Activated CD8-positive, alpha-beta memory T cell treated with anti-CD3 and anti-CD28 coated beads for 24 hours (primary cell): Measurements from ENCODE around the gene MS4A18.
A peak's percentile ranks its signal among the peaks of the same experiment; 100 is the strongest.

ENCODE experiments used
- DNase-seq: peaks from one replicate; pipeline ENCODE4 v3.0.0-alpha.2; 2020

Gene MS4A18

DNA sequence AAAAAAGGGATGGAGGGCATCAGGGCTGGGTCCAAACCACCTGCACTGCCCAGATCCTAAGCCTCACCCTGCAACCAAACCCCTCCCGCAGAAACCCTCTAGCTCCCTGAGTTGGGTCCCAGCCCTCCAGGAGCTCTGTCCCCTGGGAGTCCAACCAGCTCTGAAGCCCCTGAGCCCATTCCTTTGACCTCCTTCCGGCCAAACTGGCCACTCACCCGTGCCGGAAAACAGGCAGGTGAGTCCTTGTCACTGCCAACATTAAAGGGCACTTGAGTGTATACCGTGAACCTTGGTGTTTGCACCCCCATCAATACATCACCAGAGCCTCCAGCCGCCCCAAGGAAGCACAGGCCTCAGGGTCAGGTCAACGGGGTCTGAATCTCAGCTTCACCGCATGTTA is 43.7 kb downstream of the MS4A18 start:
- DNase-seq = no peak

DNA sequence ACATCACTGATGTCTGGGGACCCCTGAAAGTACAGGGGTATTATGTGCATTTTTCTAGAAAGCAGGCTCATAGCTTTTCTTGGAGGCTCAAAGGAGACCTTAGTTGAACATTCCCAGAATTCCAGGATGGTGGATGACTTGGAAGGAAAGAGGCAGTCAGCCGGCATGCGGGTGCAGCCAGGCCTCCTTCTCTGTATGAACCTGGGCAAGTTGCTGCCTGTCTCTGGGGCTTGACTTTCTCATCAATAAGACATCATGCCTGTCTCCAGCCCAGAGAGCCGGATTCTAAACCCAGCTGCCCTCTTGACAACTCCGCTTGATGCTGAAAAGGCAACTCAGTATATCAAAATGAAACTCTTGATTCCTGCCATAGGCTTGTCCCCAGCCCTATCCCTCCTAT is 44.8 kb downstream of the MS4A18 start:
- DNase-seq = no peak

DNA sequence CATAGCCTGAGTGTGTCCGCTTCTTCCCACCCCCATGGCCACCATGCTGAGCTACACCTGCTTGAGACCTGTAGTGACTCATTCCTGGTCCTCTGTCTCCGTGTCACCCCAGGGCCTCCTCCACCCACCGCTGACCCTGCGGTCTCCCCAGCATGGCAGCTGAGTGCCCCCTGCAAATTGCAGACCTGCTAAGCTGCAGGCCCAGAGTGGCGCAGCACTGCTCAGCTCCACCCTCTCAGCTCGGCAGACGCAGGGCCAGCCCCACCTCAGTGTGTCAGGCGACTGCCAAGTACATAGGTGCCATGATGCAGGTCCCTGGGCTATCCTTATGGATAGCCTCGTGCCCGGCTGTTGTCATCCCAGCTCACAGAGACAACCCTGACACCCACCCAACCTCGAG is 45.3 kb downstream of the MS4A18 start:
- DNase-seq = no peak

DNA sequence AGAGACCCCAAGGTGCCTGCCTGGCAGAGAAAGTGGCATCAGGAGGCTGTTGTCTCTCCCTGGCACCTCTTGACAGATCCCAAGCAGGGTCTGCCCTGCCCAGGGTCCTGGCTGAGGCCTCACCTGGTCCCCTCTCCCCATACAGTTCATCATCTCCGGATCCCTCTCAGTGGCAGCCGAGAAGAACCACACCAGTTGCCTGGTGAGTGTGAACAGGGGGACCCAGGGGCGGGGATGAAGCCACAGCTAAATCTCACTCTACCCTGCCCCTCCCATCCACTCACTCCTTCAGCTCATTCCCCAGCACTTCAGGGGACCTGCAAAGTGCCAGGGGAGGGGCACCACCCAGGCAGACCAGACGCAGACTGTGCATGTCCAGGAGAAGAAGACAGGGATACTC is 46.6 kb downstream of the MS4A18 start:
- DNase-seq = no peak

DNA sequence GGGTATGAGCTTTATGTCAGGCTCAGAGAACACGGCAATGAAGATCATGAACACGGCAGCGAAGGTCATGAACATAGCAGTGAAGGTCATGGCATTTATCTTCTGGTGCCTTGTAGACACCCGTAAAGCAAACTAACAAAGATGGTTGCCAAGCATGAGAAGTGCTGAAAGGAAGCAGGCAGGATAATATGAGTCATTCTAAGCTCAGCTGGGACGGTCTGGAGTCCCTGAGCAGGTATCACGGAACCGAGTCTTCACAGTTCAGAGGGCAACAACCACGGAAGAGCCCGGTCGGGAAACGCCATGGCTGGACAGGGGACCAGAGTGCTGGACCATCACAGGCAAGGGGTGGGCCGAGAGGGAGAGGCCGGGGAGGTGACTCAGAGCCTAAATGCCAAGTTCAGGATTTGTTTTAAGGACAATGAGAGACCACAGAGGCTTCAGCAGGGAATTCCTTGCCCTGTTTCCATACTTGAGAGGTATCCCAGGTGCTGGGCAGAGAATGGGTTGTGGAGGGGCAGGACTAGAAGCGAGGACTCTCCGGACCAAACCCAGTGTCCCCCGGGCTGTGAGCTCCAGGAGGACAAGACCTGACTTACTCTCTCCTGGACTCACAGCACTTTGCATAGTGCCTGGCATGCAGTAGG is 47.5 kb downstream of the MS4A18 start:
- no peak for DNase-seq

DNA sequence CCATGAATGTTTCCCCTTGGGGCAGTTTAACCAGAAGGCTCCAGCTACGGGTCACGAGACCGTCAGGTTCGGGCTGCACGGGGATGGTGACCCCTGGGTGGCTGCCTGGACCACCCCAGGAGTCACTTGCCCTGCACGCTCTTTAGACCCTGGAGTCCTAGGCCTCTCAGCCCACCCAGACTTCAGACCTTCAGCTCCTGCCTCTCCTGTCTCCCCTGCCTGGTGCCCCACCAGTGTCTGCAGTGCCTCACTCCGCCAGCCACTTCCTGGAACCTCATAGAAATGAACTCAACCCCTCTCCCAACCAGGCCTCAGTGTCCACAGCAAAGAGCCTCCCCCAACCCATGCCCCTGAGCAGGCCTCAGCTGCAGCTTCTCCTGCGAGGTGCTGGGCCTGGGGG is 48.1 kb downstream of the MS4A18 start:
- no peak for DNase-seq

DNA sequence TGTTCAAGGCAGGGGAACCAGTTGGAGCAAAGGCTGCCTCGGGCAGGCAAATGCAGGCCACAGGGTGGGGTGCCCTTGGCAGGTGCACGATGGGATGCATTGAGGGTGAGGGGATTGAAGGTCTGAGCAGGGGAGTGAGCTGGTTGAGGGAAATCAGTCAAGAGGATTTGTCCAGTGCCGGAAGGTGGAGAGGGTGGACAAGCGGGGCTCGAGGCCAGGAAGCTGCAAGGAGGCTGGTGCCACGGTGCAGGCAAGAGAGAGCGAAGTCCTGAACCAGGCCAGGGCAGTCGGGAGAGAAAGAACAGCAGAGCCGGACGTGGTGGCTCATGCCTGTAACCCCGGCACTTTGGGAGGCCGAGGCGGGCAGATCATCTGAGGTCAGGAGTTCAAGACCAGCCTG is 50.2 kb downstream of the MS4A18 start:
- DNase-seq = no peak

DNA sequence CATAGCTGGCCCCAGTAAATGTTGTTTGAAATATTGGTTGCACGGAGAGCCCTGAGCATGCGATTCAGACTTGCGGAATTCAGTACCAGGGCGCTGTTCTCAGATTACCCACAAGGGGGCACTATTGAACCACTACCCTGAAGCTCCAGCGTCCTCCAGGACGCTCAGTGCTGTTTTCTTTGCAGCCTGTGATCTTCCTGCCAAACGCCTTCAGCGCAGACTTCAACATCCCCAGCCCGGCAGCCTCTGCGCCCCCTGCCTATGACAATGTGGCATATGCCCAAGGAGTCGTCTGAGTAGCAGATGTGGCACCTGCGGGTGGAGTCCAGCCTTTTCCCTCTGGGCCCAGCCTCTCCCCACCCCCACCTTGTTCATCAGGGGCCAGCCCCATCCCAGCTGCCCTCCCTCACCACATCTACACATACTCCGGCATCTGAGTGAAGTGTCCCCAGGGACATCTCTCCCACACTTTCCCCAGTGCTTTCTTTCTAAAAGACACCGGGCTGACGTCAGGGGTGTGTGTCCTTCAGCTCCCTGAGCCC is 51.0 kb downstream of the MS4A18 start:
- DNase-seq = peak; percentile 90

GRCh38 chr11:60776167-60776566 is 51.6 kb downstream of the MS4A18 start:
- DNase-seq = no peak

DNA sequence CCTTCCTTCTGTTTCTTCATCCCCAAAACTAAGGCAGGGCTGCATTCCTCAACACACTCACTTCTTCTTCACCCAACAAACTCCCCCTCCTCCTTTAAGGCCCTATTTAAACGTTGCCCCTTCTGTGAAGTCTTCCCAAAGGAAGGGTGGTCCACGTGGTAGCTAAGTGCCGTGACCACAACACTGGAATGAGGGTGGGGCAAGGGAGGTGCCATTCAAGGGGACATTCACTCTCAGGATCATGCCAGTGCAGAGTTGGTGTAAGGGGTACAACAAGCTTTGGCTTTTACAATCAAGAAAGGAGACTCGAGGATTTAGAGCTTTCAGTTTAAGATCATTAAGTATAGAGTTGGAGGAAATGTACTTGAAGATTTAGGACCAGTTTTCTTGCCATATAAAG is 52.6 kb downstream of the MS4A18 start:
- no peak for DNase-seq

DNA sequence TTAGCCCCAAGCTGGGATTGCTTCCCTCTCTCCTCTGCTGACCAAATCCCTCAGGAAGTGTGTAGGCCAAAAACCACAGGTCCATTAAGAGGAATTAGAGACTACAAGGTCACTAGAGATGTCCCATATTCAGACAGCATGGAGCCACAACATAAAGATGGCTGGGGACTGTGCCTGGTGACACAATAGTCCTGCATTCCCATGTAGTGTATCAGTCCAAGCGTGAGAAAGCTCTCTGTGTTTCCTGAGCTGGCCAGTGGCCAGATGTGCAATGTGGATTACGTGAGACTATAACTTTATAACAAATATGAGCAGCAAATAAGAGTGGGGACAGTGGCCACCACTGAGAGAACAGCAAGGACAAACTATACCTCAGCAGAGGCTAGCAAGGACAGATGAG is 53.1 kb downstream of the MS4A18 start:
- DNase-seq = no peak

- DNase-seq = no peak
Observed at GRCh38 chr11:60780065-60780464, 55.5 kb downstream of the MS4A18 start.

DNA sequence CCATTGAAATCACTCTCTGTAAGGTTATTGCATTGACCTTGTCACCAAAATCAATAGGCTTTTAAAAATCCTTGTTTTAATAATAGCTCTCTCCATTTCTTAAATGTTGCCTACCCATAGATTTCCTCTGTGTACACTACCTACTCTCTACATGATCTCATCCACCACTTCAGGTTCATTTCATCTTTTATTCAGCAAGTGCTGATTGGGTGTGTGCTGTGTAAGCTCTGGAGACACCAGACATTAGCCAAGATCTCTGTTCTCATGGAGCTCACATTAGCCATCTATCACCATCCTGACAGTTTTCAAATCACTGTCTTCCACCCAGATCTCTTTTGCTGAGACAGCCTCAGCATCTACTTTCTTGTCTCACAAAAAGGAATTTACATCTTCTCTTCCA is 56.3 kb downstream of the MS4A18 start:
- DNase-seq = no peak

- DNase-seq = no peak
Observed at GRCh38 chr11:60781286-60781980, 56.9 kb downstream of the MS4A18 start.

DNA sequence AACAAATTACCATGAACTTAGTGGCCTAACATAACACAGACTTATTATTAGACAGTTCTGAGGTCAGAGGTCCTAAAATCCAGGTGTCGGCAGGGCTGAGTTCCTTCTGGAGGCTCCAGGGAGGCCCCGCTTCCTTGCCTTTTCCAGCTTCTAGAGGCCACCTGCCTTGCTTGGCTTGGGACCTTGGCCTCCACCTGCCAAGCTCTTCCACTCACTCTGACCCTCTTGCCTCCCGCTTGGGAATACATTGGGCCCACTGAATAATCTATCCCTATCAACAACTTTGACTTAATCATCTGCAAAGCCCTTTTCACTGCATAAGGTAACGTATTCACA is 57.4 kb downstream of the MS4A18 start:
- no peak for DNase-seq

DNA sequence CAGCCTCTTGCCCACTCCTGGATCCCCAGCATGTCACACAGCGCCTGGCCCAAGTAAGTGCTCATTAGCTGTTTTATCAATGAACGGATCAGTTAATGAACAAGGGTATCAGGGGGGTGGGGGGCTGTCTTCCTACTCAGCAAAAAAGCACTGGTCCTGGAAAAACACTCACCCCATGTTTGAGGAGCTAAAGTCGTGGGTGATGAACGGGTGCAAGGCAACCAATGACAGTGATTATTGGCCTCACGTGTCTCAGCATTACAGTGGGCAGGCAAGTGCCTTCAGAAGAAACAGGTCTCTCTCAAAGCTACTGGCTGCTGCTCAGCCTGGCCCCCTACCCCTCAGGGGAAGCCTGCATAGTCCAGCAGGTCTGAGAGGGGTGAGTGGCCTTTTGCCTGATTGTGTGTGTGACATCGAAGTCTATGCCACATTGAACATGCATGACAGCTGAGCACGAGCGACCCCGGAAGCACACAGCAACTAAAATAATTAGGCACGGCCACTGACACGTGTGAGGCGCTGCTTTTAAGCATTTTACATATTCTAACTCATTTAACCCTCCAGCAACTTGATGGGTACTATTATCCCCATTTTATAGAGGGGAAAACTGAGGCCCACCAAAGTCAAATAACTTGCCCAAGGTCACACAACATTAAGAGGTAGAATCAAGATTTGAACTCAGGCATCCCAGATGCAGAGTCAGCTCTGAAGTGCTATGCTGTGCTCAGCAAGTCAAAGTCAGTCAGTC is 58.0 kb downstream of the MS4A18 start:
- no peak for DNase-seq

- no peak for DNase-seq
Observed at GRCh38 chr11:60783141-60783484, 58.6 kb downstream of the MS4A18 start.

- no peak for DNase-seq
Observed at GRCh38 chr11:60783911-60784310, 59.4 kb downstream of the MS4A18 start.

DNA sequence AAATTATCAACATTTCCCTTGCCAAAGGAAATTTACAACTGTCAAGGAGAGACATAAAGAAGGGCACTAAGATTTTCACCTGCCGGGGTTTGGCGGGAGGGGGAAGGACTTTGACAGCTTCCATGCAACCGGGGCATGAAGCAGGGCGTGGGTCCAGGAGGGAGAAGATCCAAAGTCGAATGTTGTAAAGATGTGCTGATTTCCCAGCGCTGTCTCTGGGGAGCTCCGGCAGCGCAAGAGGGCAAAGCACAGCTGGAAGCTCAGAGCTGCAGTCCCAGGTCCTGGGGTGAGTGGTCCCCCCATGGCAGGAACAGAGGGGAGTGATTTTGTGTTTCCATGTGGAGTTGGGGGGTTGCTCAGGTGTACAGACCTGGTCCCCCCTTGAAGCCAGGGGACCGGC is 60.6 kb downstream of the MS4A18 start, which contains the start of gene MS4A10:
Gene MS4A10, plus strand, starts transcription at position 198 of the 400 bp plus-strand sequence. CDS start 5,003 bp downstream, outside the sequence.
- DNase-seq = no peak

- DNase-seq = no peak
Observed at GRCh38 chr11:60785806-60786361, 61.4 kb downstream of the MS4A18 start.

- no peak for DNase-seq
Observed at GRCh38 chr11:60786811-60787567, 62.5 kb downstream of the MS4A18 start.

DNA sequence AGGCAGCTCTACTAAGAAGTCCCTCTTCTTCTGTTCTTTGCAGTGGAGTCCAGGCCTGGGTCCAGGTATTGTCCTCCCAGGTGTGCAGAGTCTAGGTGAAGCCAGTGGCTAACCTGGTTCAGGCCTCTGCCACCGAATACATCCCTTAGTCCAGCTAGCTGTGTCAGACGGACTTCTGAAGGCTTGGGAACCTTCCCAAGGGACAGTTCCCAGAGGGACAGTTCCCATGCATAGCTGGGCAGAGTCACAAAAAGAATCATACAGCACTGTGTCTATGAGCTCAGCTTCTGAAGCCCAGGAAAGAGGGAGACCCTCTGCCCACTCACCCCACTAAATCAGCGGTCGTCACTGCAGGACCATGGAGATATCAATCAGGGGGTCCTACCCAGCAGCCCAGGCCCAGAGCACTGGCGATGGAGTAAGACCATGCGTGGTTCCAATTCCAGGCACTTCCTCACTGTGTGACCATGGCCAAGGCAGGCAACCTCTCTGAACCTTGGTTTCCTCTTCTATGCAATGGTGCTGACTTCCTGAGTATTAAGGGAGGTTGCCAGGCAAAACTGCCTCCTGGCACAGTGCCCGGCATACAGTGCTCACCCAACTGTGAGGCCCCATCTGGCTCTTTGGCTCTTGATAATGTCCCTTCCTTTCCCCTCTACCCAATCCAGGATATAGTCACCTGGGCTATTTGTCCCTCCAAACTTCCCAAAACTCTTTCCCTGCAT is 64.0 kb downstream of the MS4A18 start:
- DNase-seq = no peak
